Breast epithelium (tissue), 4 donors: ENCODE results near the gene ZNF528. TPM values are rescaled to one million over a fixed set of nuclear protein-coding genes. Genes with fewer than 3 reads are reported as not detected.

Source experiments
- DNase-seq, 2 donors: peaks; one replicate each; pipeline ENCODE4 v3.0.0-alpha.2; 2019; ENCODE audit warnings: low spot score in 2 of 2
- H3K27ac ChIP-seq, 2 donors: fragments of 200-600 bp; sonication (generic) in 1 of 2; one replicate each; pipeline ENCODE4 v1.5.1; 2016 to 2019; ENCODE audit warnings: mild to moderate bottlenecking in 1 of 2
- H3K27me3 ChIP-seq, 2 donors: fragments of 200-600 bp; sonication (generic) in 1 of 2; one replicate each; pipeline versions ENCODE4 v1.5.1 to v1.6.0; 2017 to 2019; ENCODE audit warnings: control low read depth in 1 of 2, mild to moderate bottlenecking in 1 of 2
- H3K36me3 ChIP-seq: fragments of 200-600 bp; one replicate; pipeline ENCODE4 v1.5.1; 2019
- H3K4me1 ChIP-seq, 2 donors: fragments of 200-600 bp; sonication (generic); one replicate each; pipeline ENCODE4 v1.5.1; 2016 to 2019; ENCODE audit warnings: control low read depth in 1 of 2
- H3K4me3 ChIP-seq, 3 donors: fragments of 200-600 bp; sonication (generic); 1 replicate in 2 of 3; 2 replicates in 1 of 3; pipeline ENCODE4 v1.5.1; 2016 to 2019; ENCODE audit warnings: mild to moderate bottlenecking in 3 of 3, moderate library complexity in 2 of 3
- H3K9me3 ChIP-seq, 2 donors: fragments of 200-600 bp; sonication (generic) in 1 of 2; one replicate each; pipeline ENCODE4 v1.5.1; 2016 to 2019; ENCODE audit warnings: control low read depth in 1 of 2
- CTCF ChIP-seq, 3 donors: fragments of 450-650 bp; IDR thresholded peaks; one replicate each; pipeline ENCODE4 v1.5.1; 2016 to 2017; ENCODE audit warnings: antibody characterized with exemption in 3 of 3, mild to moderate bottlenecking in 3 of 3, moderate library complexity in 3 of 3
- POLR2A ChIP-seq: fragments of 450-650 bp; IDR thresholded peaks from one replicate; pipeline ENCODE4 v1.6.1; 2016; ENCODE audit warnings: antibody characterized with exemption, mild to moderate bottlenecking, moderate library complexity
- POLR2AphosphoS5 ChIP-seq, 3 donors: sonication (generic); formaldehyde crosslinking; IDR thresholded peaks; one replicate each; pipeline ENCODE4 v1.6.1; 2017; ENCODE audit warnings: antibody characterized with exemption in 3 of 3
- intact Hi-C: fragments of 100-400 bp; cut with DNase I; formaldehyde crosslinking; loops from one replicate; pipeline ENCODE4 v1.15.1; 2023; ENCODE audit warnings: low total_unique reads
- total RNA-seq, 3 donors: library from RNA; depleted of rRNA; stranded (reverse); fragments of >200 nt; gene quantifications; one replicate each; pipeline ENCODE4 v1.1.0, GENCODE V29; 2016

ZNF528 gene
- total RNA-seq, 3 donors from 2014 or later: 20.5 to 29.0 (median 28.2) TPM

- no peaks in the 10 kb centered on the region for H3K36me3 ChIP-seq
- peak within 1 kb of the TSS in 1 of 3 donors; percentile 8 for H3K4me3 ChIP-seq
- H3K9me3 ChIP-seq: peaks cover 82 to 86% of the 10 kb centered on the region in 2 donors
- no peaks in the 10 kb centered on the region for H3K27me3 ChIP-seq
- no peak for DNase-seq
- no peak within 1 kb of the TSS for H3K27ac ChIP-seq
- no peak for TF ChIP-seq POLR2AphosphoS5 (IDR thresholded peaks at IDR 0.05)
- TF ChIP-seq POLR2A: no peak
- TF ChIP-seq CTCF (IDR thresholded peaks at IDR 0.05): no peak
- intact Hi-C loops: no loop called here
- H3K4me1 ChIP-seq: no peaks in the 10 kb centered on the region
These were observed 31.3 kb downstream of the ZNF528 start, which contains the start of gene ZNF534 for GRCh38 chr19:52428937-52429336. Gene ZNF534, plus strand, starts transcription at chr19:52429148. Its CDS starts 2,327 bp downstream, at chr19:52431475.

GRCh38 chr19:52442179-52442578, 44.5 kb downstream of the ZNF528 start:
- Histone ChIP-seq H3K4me1 (no peaks in the 10 kb centered on the region), H3K27me3 (no peaks in the 10 kb centered on the region), H3K4me3 (no peak overlapping the region), H3K27ac (no peak overlapping the region), H3K36me3 (no peaks in the 10 kb centered on the region), H3K9me3 (peaks cover 64 to 96% of the 10 kb centered on the region in 2 donors)
- TF ChIP-seq CTCF (IDR thresholded peaks at IDR 0.05) (no peak), POLR2AphosphoS5 (IDR thresholded peaks at IDR 0.05) (no peak), POLR2A (no peak)
- intact Hi-C loops: no loop called here
- DNase-seq: no peak

- no peaks in the 10 kb centered on the region for H3K27me3 ChIP-seq
- no peak overlapping the region for H3K4me3 ChIP-seq
- H3K9me3 ChIP-seq: peaks cover 53 to 94% of the 10 kb centered on the region in 2 donors
- no peak for DNase-seq
- TF ChIP-seq POLR2A (no peak), POLR2AphosphoS5 (IDR thresholded peaks at IDR 0.05) (no peak), CTCF (IDR thresholded peaks at IDR 0.05) (no peak)
- H3K4me1 ChIP-seq: no peaks in the 10 kb centered on the region
- peaks cover 3% of the 10 kb centered on the region for H3K36me3 ChIP-seq
- no peak overlapping the region for H3K27ac ChIP-seq
- intact Hi-C loops: no loop called here
These were observed 46.9 kb downstream of the ZNF528 start for GRCh38 chr19:52444506-52444905.

- TF ChIP-seq POLR2AphosphoS5 (IDR thresholded peaks at IDR 0.05) (no peak), CTCF (IDR thresholded peaks at IDR 0.05) (no peak), POLR2A (no peak)
- Histone ChIP-seq H3K27ac (no peak overlapping the region), H3K4me1 (no peaks in the 10 kb centered on the region), H3K36me3 (peaks cover 3% of the 10 kb centered on the region), H3K4me3 (peak overlapping the region in 1 of 3 donors; percentile 22), H3K27me3 (no peaks in the 10 kb centered on the region), H3K9me3 (peaks cover 60 to 93% of the 10 kb centered on the region in 2 donors)
- intact Hi-C loops: no loop called here
- no peak for DNase-seq
These were observed 53.6 kb downstream of the ZNF528 start for GRCh38 chr19:52451241-52451640.

- Histone ChIP-seq H3K27ac (no peak within 1 kb of the TSS), H3K36me3 (no peaks in the 10 kb centered on the region), H3K27me3 (no peaks in the 10 kb centered on the region), H3K9me3 (peaks cover 68 to 94% of the 10 kb centered on the region in 2 donors), H3K4me3 (peak within 1 kb of the TSS; percentile 62 to 76 (median 64)), H3K4me1 (no peaks in the 10 kb centered on the region)
- TF ChIP-seq CTCF (IDR thresholded peaks at IDR 0.05) (no peak), POLR2A (no peak), POLR2AphosphoS5 (IDR thresholded peaks at IDR 0.05) (peak in 1 of 3 donors; percentile 20)
- peak; percentile 44 to 69 for DNase-seq
- intact Hi-C loops: no loop called here
These were observed 55.9 kb downstream of the ZNF528 start, which contains the start of gene ZNF578 for GRCh38 chr19:52453324-52454094. Gene ZNF578, plus strand, starts transcription at chr19:52453553. Its CDS starts 48,293 bp downstream, at chr19:52501846.
